HG02759 (cell line): ENCODE data around the gene NDUFB10.
"Not testable (repeated sequence)": the region's sequence is repeated elsewhere in the genome, so short reads cannot be mapped to it uniquely, and the experiment has no call there.

ENCODE experiments used
- ATAC-seq: cut with Tn5 transposase; IDR thresholded peaks from one replicate; pipeline ENCODE4 v1.9.1; 2021; ENCODE audit warnings: mild to moderate bottlenecking, moderate library complexity; ENCODE audit not compliant: unreplicated experiment

NDUFB10 gene

DNA sequence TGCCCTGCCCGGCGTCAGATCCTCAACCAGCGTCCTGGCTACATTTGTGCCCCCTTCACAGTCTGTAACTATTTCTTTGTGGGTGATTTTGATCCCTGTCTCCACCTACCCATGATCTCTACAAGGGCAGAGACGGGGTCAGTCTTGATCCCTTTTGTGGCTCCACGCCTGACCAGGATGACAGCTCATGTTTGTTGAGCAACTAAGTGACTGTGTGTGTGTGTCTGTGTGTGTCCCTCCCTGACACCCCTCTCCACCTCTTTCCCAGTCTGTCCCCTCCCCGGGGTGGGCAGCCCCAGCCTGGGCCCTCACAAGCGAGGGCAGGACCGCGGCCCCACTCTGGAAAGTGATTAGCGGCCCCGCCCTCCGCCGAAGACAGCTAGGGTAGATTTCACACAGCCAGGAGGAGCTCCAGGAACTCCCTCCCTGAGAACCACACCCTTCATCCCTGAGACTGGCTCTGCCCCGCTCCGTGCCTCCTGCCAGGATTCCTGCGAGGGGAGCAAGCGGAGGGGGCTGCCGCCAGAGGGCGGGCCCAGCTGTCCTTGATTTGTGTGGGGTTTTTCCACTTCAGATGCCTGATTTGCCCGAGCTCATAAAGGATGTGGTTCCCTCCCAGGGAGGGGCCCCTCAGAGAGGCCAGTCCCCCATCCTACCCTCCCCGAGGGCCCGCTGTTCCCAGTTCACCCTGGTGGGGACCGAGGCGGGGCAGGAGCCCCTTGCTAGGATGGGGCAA lies 35.9 kb upstream of the NDUFB10 start:
- no peak for ATAC-seq

DNA sequence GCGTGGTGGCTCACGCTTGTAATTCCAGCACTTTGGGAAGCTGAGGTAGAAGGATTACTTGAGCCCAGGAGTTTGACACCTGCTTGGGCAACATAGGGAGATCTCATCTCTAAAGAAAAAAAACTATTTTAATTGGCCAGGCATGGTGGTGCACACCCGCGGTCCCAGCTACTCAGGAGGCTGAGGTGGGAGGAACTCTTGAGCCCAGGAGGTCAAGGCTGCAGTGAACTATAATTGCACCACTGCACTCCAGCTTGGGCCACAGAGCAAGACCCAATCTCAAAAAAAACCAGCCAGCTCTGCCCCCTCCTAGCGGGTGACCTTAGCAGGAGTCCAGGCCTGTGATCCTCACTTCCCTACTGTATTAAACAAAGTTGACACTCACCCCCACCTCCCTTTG lies 35.2 kb upstream of the NDUFB10 start:
- ATAC-seq, result no peak

DNA sequence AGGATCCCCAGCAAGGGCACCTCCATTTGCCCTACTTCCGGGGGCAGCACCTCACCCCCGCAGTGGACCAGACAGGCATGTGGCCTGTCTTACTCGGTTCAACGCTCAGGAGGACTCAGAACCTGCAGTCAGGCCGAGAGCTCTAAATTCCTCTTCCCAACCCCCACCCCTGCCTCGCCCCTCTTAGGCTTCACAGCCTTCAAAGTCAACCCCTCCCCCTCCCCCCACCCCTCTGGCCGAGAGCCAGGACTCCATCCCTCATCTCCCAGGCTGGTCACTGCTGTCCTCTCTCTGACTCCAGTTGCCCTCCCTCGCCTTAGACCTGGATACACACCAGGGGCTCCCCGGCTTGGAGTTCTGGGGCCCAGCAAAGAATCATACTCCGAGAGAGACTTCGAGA lies 33.1 kb upstream of the NDUFB10 start:
- no peak for ATAC-seq

DNA sequence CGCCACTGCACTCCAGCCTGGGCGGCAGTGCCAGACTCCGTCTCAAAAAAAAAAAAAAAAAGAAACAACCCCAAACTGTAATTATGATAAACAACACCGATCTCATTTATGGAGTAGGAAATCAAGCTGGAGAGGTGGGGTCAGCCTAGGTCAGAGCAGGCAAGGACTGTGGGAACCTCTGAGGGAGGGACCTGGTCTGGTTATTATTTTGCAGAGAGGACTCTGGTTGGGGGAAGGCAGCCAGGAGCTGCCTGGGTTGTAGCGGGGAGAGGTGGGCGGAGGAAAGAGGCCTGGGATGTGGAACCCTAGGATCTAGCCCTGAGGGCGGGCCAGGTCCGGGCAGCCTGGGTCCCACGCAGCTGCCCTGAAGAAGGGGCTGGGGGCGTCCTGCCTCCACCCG lies 30.2 kb upstream of the NDUFB10 start:
- ATAC-seq, result peak; percentile 10

DNA sequence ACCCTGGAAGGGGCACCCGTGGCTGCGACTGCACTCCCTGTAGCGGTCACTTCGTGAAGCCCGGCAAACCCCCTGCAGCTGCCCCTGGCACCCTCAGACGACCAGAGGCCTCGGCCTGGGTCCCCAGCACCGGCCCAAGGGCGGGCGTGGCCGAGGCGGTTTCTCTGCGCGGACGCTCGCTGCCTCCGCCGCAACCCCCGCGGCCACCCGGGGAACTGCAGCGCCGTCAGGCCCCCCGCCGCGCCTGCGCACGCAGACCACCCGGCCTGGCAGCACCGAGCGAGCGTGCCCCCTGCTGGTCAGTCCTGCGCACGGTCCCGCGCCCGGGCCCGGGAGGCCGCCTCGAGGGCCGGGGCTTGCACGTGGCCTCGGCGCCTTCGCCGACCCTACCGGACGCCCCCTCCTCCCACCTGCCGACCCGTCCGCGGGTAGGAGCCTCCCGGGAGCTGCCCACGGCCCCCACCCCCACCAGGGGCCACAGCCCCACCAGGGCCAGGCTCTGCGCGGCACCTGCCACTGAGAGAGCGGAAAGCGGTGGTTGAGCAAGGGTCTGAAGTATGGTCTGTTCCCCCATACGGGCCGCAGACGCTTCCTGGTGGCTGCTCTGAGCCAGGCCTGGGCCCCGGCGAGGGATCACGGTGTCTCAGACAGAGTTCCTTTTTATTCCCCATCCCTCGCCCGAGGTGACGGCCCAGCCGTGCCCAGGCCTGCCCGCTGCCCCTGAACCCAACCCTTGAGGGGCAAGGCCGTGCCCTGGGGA lies 29.6 kb upstream of the NDUFB10 start:
- peak; percentile 93 for ATAC-seq

DNA sequence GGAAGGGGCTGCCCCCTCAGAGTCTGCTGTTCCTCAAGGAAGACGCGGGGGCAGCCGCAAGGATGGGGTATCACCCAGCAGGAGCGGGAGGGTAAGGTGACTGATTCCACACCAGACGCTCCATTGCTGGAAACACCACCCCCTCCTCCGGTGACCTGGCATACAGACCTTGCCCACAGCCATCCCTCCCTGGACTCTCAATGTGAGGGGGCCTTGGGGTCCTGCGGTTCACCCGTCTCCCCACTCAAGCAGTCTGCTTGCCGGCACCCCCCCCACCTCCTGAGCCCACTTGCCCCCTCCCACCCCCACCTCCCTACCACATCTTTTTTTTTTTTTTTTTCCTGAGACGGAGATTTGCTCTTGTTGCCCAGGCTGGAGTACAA lies 29.0 kb upstream of the NDUFB10 start:
- no peak for ATAC-seq

DNA sequence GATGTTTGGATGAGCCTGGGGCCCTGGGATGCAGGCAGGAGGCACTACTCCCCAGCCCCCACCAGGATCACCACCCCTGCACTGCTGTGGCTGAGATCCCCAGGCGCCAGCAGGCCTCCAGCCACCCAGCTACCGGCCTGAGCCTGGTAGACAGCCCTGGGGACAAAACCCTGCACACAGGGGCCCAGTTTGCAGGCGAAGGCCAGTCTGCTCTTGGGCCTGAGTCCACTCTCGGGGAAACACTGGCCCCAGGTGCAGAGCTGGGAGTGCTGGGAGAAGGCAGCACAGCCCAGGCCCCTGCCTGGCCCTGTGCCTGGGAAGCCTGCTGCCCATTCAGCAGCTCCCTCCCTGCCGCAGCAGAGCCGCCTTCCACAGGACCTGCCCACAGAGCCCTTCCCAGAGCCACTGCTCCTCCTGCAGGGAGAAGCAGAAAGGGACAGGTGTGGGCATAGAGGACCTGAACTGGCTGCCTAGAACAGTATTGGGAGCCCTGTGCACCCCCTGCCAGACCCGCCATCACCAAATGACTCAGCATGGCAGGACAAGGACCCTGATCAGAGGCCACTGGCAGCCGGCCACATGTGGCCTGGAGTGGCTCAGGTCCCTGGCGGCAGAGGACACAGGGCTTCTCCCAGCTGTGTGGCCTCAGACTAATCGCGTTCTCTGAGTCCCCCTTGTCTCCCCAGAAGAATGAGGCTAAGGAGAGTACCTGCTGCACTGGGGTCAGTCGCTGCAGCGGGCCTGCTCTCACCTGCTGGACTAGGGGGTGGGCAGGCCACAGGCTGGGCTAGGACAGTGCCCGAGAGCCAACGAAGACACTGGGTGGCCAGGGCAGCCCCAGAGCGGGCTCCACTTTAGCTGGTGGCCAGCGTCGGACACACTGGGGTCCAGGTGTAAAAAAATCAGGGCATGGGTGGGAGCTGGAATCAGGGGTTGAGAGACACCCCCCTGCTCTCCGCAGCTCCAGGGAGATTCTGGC lies 27.0 kb upstream of the NDUFB10 start:
- no peak for ATAC-seq

DNA sequence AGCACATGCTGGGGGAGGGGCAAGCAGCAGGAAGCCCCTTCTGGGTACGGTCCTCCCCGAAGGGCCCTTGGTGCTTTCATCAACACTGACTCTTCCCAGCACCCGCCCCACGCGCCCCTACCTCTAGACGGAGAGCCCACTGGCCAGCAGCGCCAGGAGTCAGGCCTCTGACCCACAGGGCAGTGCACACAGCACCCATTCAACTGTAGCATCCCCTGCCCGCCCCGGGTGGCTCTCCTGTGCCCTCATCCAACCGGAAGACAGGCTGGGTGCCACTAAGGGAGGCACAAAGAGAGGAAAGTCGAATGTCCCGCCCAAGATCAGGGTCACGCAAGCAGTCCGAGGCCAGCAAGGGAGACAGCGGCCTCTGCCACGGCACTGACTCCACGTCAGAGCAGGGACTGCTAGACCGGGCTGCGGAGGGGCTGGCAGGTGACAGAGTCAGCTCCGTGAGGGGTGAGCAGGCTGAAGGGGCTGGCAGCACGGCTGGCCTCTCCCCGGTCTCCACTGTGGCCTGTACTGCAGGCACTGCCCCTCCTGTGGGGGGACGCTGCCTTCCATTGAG lies 26.2 kb upstream of the NDUFB10 start:
- no peak for ATAC-seq

DNA sequence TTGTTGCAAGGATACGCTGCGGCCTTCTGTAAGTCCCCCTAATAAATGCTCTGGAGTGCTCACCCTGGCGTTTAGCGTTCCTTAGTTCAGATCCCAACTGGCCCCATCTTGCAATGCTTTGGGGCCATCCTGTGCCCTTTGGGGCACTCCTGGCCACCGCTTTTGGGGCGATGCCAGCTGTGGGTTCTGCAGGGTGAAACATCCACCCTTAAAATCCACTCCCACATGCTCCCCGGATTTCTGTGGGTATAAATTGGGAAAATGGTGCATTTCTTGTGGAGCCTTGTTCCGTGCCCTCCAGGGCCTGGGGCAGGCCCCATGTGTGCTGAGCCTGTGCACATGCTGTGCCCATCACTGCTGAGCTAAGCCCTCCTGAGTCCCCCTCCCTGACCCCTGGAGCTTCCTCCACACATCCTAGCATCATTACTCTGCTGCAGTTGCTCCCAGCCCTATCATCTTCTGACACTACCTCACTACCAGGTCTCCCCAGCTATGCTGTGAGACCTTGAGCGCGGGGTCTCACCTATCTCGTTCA lies 22.3 kb upstream of the NDUFB10 start:
- no peak for ATAC-seq

DNA sequence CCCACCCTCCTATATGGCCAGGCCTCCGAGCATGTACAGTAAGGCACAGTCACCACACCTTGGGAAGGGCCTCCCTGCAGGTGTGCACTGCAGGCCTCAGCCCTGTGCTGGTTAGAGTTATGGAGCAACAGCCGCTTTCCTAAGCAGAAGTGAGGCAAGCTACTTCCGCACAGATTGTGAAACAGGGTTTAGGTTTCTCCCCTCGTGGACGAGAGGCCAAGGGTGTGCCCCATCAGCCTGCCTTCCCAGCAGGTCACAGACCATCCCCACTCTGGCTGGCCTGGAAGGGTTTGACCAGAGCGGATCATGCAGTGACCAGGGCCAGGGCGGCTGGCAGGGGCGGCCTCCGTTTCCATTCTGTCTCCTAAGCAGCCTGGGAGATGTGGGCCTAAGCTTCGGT lies 21.0 kb upstream of the NDUFB10 start:
- ATAC-seq, result no peak

DNA sequence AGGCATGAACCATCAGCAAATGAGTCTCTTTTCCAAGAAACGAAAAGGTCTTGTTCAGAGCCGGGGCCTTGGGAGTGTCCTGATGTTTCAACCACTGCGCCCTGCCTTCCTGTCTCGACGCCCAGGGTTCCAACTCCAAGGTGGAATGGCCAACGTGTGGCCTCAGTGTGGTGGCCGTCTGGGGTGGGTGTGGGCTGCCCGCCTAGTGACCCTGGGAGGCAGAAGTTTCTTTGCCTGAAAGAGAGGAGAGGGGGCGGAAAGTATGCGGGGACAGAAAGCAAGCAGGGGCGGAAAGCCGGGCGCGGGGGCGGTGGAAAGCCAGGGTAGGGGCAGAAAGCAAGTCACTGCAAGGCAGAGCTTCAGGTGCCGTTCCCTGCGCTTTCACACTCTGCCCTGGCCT lies 20.4 kb upstream of the NDUFB10 start:
- no peak for ATAC-seq

DNA sequence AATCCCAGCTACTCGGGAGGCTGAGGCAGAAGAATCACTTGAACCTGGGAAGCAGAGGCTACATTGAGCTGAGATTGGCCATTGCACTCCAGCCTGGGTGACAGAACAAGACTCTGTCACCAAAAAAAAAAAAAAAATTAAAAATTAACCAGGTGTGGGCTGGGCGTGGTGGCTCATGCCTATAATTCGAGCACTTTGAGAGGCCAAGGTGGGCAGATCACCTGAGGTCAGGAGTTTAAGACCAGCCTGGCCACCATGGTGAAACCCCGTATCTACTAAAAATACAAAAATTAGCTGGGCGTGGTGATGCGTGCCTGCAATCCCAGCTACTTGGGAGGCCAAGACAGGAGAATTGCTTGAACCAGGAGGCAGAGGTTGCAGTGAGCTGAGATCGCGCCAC lies 19.5 kb upstream of the NDUFB10 start:
- ATAC-seq, result not testable (repeated sequence)

DNA sequence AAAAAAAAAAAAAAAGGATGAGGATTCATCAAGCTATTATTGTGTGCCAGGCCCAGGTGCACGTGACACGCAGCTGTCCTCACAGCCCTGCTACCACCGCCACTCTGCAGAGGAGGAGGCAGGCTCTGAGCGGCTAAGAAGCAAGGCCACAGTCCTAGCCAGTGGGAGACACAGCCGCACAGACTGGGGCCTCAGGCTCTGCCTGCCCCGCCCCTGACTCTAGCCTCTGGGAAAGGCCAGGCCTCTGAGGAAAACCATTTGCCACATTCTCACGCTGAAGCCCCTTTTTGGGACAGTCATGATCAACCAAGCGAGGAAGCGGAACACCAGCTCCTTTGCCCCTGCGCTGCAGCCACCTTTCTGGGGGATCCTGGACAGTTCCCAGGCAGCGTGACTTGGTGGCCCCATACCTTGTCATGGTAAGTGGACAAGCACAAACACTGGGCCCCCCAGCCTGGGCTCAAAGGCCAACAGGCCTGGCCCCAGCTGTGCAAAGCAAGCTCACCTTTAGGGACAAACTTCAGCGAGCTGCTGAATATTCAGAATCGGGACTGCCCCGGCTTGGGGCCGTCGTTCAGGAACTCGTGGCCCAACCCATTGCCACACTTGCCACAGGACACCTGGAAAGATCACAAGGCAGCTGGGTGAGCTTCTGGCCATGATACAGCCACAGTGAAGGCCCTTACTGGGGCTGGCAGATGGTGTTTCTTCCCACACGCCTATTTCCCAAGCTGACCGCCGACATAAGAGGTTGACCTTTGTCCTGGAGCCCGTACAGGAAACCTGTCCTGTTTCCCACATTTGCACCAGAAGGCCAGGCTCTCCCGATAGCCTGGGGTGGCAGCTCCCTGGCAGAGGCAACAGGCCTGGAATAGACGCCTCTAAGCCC lies 18.8 kb upstream of the NDUFB10 start:
- no peak for ATAC-seq

DNA sequence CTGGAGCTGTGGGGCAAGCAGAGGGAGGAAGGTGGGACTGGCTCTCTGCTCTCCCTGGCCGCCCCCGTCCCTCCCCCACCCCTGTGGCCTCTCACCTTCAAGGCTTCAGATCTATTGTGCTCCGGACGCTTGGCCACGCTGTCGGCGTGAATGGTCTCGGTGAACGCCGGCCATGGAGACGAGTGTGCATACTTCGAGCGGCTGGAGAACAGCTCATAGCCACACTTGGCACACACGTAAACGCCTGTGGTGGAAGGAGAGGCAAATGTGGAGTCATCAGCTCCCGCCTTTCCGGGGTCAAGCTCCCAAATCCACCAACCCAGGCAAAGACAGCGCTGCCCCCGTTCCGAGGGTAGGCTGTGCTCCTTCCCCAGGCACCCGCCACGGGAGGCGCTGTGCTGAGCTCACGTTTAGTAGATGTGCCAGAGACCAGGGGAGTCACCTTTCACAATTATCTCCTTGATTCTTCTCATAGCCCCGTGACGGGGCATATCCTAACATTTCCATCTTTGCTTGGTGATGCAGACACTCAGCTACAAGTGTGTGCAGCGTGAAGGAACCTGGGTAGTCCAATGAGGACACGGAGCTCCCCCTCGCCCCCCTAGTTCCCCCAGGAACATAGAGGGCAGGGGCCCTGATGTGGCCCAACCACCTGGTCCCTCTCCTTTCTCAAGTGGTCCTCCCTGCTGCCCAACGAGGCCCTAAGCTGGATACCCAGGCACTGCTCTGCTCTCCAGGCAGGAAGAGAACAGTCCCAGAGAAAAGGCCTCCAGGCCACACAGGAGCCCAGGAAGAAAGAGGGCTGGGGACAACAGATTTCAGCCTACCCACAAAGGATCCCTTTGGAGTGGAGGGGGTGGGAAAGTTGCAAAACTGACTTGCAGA lies 17.9 kb upstream of the NDUFB10 start:
- no peak for ATAC-seq

DNA sequence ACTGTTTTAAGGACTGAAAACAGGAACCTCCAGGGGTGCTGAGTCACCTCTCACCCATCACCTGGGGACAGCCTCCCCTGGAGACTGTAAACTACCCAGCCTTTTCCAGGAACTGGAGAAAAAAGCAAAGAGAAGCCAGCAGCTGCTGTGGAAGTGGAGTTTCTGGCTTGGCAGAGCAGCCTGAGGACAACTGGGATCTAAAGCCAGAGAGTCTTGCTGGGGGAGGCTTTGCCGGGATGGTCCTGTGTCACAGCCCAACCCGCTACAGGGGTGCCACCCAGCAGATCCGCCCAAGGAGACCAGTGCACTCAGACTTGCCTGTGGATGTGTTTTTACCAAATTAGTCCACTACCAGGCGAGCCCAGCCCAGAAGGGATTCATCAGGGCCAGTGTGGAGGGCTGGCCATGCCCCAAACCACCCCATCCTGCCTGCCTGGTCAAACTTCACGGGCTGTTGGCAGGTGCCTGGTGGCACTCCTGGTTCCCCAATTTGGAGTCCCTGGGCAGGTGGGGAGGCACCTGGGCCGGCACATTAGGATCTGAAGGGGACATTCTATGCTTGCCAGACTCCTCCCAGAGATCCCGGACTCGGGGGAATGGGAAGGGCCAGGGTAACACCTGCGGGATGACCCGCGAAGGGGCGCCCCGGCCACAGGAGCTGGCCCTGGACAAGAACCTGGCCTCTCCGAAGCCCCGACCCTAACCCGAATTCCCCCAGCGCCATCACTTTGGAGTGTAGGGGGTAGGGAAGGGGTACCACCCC lies 17.1 kb upstream of the NDUFB10 start:
- ATAC-seq, result no peak

DNA sequence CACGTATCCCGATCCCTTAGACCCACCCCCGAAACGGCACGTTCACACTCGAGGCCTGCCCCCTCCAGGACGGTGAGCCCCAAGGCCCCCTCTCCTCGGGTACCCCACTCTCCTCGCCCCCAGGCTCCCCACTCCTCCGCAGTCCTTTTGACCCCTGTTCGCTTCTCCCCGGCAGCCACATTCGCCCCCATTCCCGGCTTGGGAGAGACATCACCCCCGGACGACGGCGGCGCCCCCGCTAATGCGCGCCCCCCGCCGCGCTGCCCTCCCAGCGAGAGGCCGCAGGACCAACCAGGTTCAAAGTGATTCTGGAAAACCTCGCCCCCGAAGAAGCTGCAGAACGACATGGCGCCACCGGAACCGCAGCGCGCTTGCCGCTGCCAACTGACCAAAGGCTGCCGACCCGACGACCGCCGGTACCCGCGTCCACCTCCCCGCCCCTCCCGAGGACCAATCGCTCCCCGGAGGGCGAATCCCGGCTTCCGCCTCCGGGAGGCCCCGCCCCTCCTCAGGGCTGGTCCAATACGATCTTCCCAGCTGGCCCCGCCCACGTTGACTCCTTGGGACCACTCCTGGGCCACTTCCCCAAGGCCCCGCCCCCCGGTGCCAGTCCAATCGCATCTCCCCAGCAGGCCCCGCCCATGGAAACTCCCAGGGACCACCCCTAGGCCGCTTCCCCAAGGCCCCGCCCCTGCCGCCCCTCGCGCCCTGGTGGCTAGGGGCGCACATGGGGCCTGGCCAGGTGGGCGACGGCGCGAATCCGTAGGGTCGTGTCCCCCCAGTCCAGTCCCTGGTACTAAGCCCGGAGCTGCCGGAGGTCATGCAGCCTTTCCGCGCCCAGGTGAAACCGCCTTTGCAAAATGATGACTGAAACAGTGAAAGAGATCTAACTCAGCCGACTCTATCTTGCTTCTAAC lies 16.3 kb upstream of the NDUFB10 start, which contains the start of gene MSRB1:
Gene MSRB1 (minus strand): TSS at position 390 of the 917 bp plus-strand sequence. CDS start 43 bp downstream, at position 347.
- ATAC-seq, result peak; percentile 92
